ENCODE results near the gene GRK1.

Gene GRK1

GRCh38 chr13:113637262-113638160, 29.5 kb upstream of the GRK1 start:
- TF ChIP-seq GATA1 (IDR thresholded peaks at IDR 0.05; ENCODE audit: low read depth, low read length) (no peak), POLR2A (IDR thresholded peaks at IDR 0.05; ENCODE audit: low read length) (no peak)
- no peak for DNase-seq

- TF ChIP-seq GATA1 (IDR thresholded peaks at IDR 0.05; ENCODE audit: low read depth, low read length) (no peak), POLR2A (IDR thresholded peaks at IDR 0.05; ENCODE audit: low read length) (no peak)
- no peak for DNase-seq
These were observed 28.8 kb upstream of the GRK1 start for GRCh38 chr13:113638173-113638746.

- TF ChIP-seq GATA1 (IDR thresholded peaks at IDR 0.05; ENCODE audit: low read depth, low read length): no peak
- no peak for TF ChIP-seq POLR2A (IDR thresholded peaks at IDR 0.05; ENCODE audit: low read length)
- no peak for DNase-seq
These were observed 28.2 kb upstream of the GRK1 start for GRCh38 chr13:113638806-113639205.

- no peak for DNase-seq
These were observed 27.3 kb upstream of the GRK1 start for GRCh38 chr13:113639616-113640262.

GRCh38 chr13:113641426-113641825, 25.6 kb upstream of the GRK1 start:
- DNase-seq: no peak
- TF ChIP-seq GATA1 (IDR thresholded peaks at IDR 0.05; ENCODE audit: low read depth, low read length): no peak
- no peak for TF ChIP-seq POLR2A (IDR thresholded peaks at IDR 0.05; ENCODE audit: low read length)

More at GRCh38 chr13:113639616-113640262, 27.3 kb upstream of the GRK1 start:
- TF ChIP-seq POLR2A (IDR thresholded peaks at IDR 0.05; ENCODE audit: low read length) (no peak), GATA1 (IDR thresholded peaks at IDR 0.05; ENCODE audit: low read depth, low read length) (no peak)

GRCh38 chr13:113642563-113642962, 24.5 kb upstream of the GRK1 start:
- DNase-seq: no peak
- TF ChIP-seq POLR2A (IDR thresholded peaks at IDR 0.05; ENCODE audit: low read length) (no peak), GATA1 (IDR thresholded peaks at IDR 0.05; ENCODE audit: low read depth, low read length) (no peak)

- DNase-seq: no peak
- TF ChIP-seq POLR2A (IDR thresholded peaks at IDR 0.05; ENCODE audit: low read length) (no peak), GATA1 (IDR thresholded peaks at IDR 0.05; ENCODE audit: low read depth, low read length) (no peak)
These were observed 23.4 kb upstream of the GRK1 start for GRCh38 chr13:113643593-113643992.

GRCh38 chr13:113644800-113645199, 22.2 kb upstream of the GRK1 start:
- DNase-seq: no peak
- TF ChIP-seq POLR2A (IDR thresholded peaks at IDR 0.05; ENCODE audit: low read length): no peak
- TF ChIP-seq GATA1 (IDR thresholded peaks at IDR 0.05; ENCODE audit: low read depth, low read length): no peak

- no peak for DNase-seq
- TF ChIP-seq POLR2A (IDR thresholded peaks at IDR 0.05; ENCODE audit: low read length): no peak
- no peak for TF ChIP-seq GATA1 (IDR thresholded peaks at IDR 0.05; ENCODE audit: low read depth, low read length)
These were observed 21.7 kb upstream of the GRK1 start for GRCh38 chr13:113645329-113645728.

- no peak for TF ChIP-seq GATA1 (IDR thresholded peaks at IDR 0.05; ENCODE audit: low read depth, low read length)
- DNase-seq: no peak
These were observed 20.6 kb upstream of the GRK1 start for GRCh38 chr13:113646376-113646775.

GRCh38 chr13:113646921-113647340, 20.1 kb upstream of the GRK1 start:
- no peak for TF ChIP-seq GATA1 (IDR thresholded peaks at IDR 0.05; ENCODE audit: low read depth, low read length)
- DNase-seq: no peak

- TF ChIP-seq POLR2A (IDR thresholded peaks at IDR 0.05; ENCODE audit: low read length): no peak
- no peak for TF ChIP-seq GATA1 (IDR thresholded peaks at IDR 0.05; ENCODE audit: low read depth, low read length)
- DNase-seq: no peak
These were observed 19.4 kb upstream of the GRK1 start for GRCh38 chr13:113647351-113648215.

GRCh38 chr13:113648216-113648610, 18.8 kb upstream of the GRK1 start:
- no peak for TF ChIP-seq POLR2A (IDR thresholded peaks at IDR 0.05; ENCODE audit: low read length)
- no peak for TF ChIP-seq GATA1 (IDR thresholded peaks at IDR 0.05; ENCODE audit: low read depth, low read length)
- DNase-seq: no peak

- no peak for DNase-seq
These were observed 17.8 kb upstream of the GRK1 start for GRCh38 chr13:113649212-113649611.

More at GRCh38 chr13:113649212-113649611, 17.8 kb upstream of the GRK1 start:
- TF ChIP-seq GATA1 (IDR thresholded peaks at IDR 0.05; ENCODE audit: low read depth, low read length) (no peak), POLR2A (IDR thresholded peaks at IDR 0.05; ENCODE audit: low read length) (no peak)

All from erythroblast (primary cell).